ENCODE measurements around the gene KIF2A. TPM values are rescaled to one million over a fixed set of nuclear protein-coding genes. Genes with fewer than 3 reads are reported as not detected.

The KIF2A gene
- total RNA-seq, 2 experiments from 2014 or later = 50.3 to 90.7 TPM

DNA sequence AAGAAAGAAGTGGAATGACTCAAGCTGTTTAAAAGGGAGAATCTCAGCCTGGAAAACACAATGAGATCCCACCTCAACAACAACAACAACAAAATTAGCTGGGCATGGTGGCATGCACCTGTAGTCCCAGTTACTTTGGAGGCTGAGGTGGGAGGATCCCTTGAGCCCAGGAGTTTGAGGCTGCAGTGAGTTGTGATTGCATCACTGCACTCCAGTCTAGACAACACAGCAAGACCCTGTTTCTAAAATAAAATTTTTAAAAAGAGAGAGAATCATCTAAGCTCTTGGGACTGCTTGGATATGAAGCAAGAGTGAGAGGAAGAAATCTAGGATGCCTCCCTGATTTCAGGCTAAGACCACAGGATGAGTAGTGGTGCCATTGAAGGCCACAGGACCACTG is 47.4 kb upstream of the KIF2A start:
- no peak overlapping the region for H3K4me3 ChIP-seq (ENCODE audit: low read depth, low read length, poor library complexity, severe bottlenecking)
- no peak overlapping the region for H3K27ac ChIP-seq (ENCODE audit: low read depth, low read length, poor library complexity, severe bottlenecking)
- no peaks in the 10 kb centered on the region for H3K9me2 ChIP-seq (ENCODE audit: insufficient read depth, low read length)
- DNase-seq (ENCODE audit: low spot score) = no peak
- H2AFZ ChIP-seq (ENCODE audit: low read length) = no peak overlapping the region
- H4K20me1 ChIP-seq (ENCODE audit: insufficient read depth, low read length) = no peaks in the 10 kb centered on the region
- no peak for TF ChIP-seq EZH2phosphoT487 (IDR thresholded peaks at IDR 0.05; ENCODE audit: borderline replicate concordance, low read depth, low read length)
- TF ChIP-seq, protein P1, sequence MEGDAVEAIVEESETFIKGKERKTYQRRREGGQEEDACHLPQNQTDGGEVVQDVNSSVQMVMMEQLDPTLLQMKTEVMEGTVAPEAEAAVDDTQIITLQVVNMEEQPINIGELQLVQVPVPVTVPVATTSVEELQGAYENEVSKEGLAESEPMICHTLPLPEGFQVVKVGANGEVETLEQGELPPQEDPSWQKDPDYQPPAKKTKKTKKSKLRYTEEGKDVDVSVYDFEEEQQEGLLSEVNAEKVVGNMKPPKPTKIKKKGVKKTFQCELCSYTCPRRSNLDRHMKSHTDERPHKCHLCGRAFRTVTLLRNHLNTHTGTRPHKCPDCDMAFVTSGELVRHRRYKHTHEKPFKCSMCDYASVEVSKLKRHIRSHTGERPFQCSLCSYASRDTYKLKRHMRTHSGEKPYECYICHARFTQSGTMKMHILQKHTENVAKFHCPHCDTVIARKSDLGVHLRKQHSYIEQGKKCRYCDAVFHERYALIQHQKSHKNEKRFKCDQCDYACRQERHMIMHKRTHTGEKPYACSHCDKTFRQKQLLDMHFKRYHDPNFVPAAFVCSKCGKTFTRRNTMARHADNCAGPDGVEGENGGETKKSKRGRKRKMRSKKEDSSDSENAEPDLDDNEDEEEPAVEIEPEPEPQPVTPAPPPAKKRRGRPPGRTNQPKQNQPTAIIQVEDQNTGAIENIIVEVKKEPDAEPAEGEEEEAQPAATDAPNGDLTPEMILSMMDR (conservative IDR thresholded peaks at IDR 0.05; ENCODE audit: low read length) = no peak
- POLR2A ChIA-PET = interaction anchor here (1.0 to 1.2 kb wide), 2 partner anchors 17 to 49 kb away, joined by 3 to 4 read pairs; no protein-coding TSS in a partner anchor
- no peaks in the 10 kb centered on the region for H3K36me3 ChIP-seq (ENCODE audit: insufficient read depth, low read length)
- no peak overlapping the region for H3K4me2 ChIP-seq (ENCODE audit: low read length)
- CTCF ChIA-PET (ENCODE audit: unreplicated experiment) = no interaction called here
- intact Hi-C loops (cut with micrococcal nuclease; ENCODE audit: unreplicated experiment) = no loop called here
- H3K4me1 ChIP-seq (ENCODE audit: insufficient read depth, low read length, poor library complexity, severe bottlenecking) = peaks cover 26% of the 10 kb centered on the region
- no TSS peak for BruUV-seq (replicated peaks)
- H3K79me2 ChIP-seq (ENCODE audit: insufficient read depth, low read depth, low read length) = no peaks in the 10 kb centered on the region
- no peaks in the 10 kb centered on the region for H3K9me3 ChIP-seq (ENCODE audit: low read length)

DNA sequence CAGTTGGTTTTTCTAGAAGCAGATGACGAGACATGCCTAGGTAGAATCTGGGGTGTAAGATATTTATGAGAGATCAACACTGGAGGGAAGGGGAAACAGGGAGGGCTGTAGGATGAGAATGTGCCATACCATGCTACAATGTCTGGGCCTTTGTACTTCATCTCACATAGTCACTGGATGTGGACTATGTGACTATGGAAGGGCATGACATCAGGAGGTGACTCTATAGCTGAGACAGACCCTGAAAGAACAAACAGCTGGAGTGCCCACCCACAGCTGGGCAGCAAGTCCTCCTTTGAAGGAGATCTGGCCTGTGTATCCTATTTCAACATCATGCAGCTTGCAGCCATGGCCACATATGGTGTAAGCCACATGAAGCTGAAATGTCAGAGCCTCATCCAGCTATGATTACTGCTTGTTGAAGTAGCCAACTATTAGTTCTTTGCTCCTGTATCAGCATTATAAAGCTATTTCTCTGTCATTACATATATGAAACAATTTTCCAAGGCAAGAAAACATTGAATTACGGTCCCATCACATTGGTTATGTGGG is 46.2 kb upstream of the KIF2A start:
- Histone ChIP-seq H3K79me2 (ENCODE audit: insufficient read depth, low read depth, low read length) (no peaks in the 10 kb centered on the region), H3K9me2 (ENCODE audit: insufficient read depth, low read length) (no peaks in the 10 kb centered on the region), H3K9me3 (ENCODE audit: low read length) (no peaks in the 10 kb centered on the region), H2AFZ (ENCODE audit: low read length) (no peak overlapping the region), H4K20me1 (ENCODE audit: insufficient read depth, low read length) (no peaks in the 10 kb centered on the region), H3K4me1 (ENCODE audit: insufficient read depth, low read length, poor library complexity, severe bottlenecking) (peaks cover 26% of the 10 kb centered on the region), H3K4me3 (ENCODE audit: low read depth, low read length, poor library complexity, severe bottlenecking) (no peak overlapping the region), H3K36me3 (ENCODE audit: insufficient read depth, low read length) (no peaks in the 10 kb centered on the region), H3K4me2 (ENCODE audit: low read length) (0 out of 2 replicates have a peak overlapping the region, but pooled peaks have one; percentile 54), H3K27ac (ENCODE audit: low read depth, low read length, poor library complexity, severe bottlenecking) (no peak overlapping the region)
- TF ChIP-seq, protein P1 (conservative IDR thresholded peaks at IDR 0.05; ENCODE audit: low read length) = no peak
- TF ChIP-seq EZH2phosphoT487 (IDR thresholded peaks at IDR 0.05; ENCODE audit: borderline replicate concordance, low read depth, low read length) = no peak
- ChIA-PET CTCF (ENCODE audit: unreplicated experiment) (no interaction called here), POLR2A (interaction anchor here (0.9 to 1.0 kb wide), 2 partner anchors 48 to 72 kb away, joined by 3 read pairs; no protein-coding TSS in a partner anchor)
- no peak for DNase-seq (ENCODE audit: low spot score)
- intact Hi-C loops (cut with micrococcal nuclease; ENCODE audit: unreplicated experiment) = no loop called here
- BruUV-seq (replicated peaks) = no TSS peak

DNA sequence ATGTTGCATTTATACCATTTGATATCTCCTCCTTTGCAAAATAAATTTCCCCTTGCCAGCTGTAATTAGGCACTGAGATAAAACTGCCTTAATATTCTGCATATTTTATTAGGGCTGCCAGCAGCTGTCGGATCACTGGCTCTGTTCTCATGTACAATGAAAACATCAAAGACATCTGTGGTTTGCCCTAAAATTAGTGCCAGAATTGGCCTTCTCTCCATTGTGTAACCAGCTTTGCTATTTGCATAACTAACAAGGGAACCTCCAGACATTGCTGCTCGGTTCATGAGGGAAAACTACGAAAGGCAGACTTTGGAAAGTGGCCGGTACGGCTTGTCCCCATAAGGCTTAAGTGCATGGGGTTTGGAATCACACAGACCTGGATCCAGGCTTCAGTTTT is 45.5 kb upstream of the KIF2A start:
- H3K79me2 ChIP-seq (ENCODE audit: insufficient read depth, low read depth, low read length) = no peaks in the 10 kb centered on the region
- no peaks in the 10 kb centered on the region for H4K20me1 ChIP-seq (ENCODE audit: insufficient read depth, low read length)
- peak; percentile 29 for DNase-seq (ENCODE audit: low spot score)
- intact Hi-C loops (cut with micrococcal nuclease; ENCODE audit: unreplicated experiment) = no loop called here
- ChIA-PET CTCF (ENCODE audit: unreplicated experiment) (no interaction called here), POLR2A (no interaction called here)
- H3K9me3 ChIP-seq (ENCODE audit: low read length) = no peaks in the 10 kb centered on the region
- peaks cover 26% of the 10 kb centered on the region for H3K4me1 ChIP-seq (ENCODE audit: insufficient read depth, low read length, poor library complexity, severe bottlenecking)
- no TSS peak for BruUV-seq (replicated peaks)
- no peak overlapping the region for H3K4me3 ChIP-seq (ENCODE audit: low read depth, low read length, poor library complexity, severe bottlenecking)
- peak overlapping the region; percentile 87; the same call in 1 of the 2 replicates for H2AFZ ChIP-seq (ENCODE audit: low read length)
- peak overlapping the region; percentile 54 for H3K4me2 ChIP-seq (ENCODE audit: low read length)
- no peaks in the 10 kb centered on the region for H3K36me3 ChIP-seq (ENCODE audit: insufficient read depth, low read length)
- H3K9me2 ChIP-seq (ENCODE audit: insufficient read depth, low read length) = no peaks in the 10 kb centered on the region
- TF ChIP-seq, protein P1 (conservative IDR thresholded peaks at IDR 0.05; ENCODE audit: low read length) = no peak
- TF ChIP-seq EZH2phosphoT487 (IDR thresholded peaks at IDR 0.05; ENCODE audit: borderline replicate concordance, low read depth, low read length) = no peak
- H3K27ac ChIP-seq (ENCODE audit: low read depth, low read length, poor library complexity, severe bottlenecking) = no peak overlapping the region

All from OCI-LY7 (cell line).